ENCODE measurements around the gene EIF2D. TPM values are rescaled to one million over a fixed set of nuclear protein-coding genes. Genes with fewer than 3 reads are reported as not detected.

EIF2D gene
- total and polyA plus RNA-seq, 9 of the 15 experiments (the other 6 are each of a cell fraction or from before 2014, with no cell fraction given), result 81.1 to 138 (median 93.9) TPM

- TF ChIP-seq BCLAF1 (IDR thresholded peaks at IDR 0.05; ENCODE audit: borderline replicate concordance in 1 of 2, control insufficient read depth in 1 of 2, low read depth in 2 of 2, low read length in 1 of 2) (no peak), PML (IDR thresholded peaks at IDR 0.05; ENCODE audit: low read length) (peak; percentile 28; the same call in 1 of the 2 replicates), ZEB2 (IDR thresholded peaks at IDR 0.05) (no peak; the same call in 1 of the 2 replicates), ZNF444 (CRISPR knock-in tag; IDR thresholded peaks at IDR 0.05) (peak; percentile 88), RBM17 (IDR thresholded peaks at IDR 0.05; ENCODE audit: borderline replicate concordance, low read depth, low read length) (no peak), MECOM (CRISPR knock-in tag; IDR thresholded peaks at IDR 0.05) (no peak), CHD4 (IDR thresholded peaks at IDR 0.05; ENCODE audit: insufficient read depth, insufficient replicate concordance, low read depth, low read length, poor library complexity, severe bottlenecking) (peak; percentile 13), CTBP1 (IDR thresholded peaks at IDR 0.05; ENCODE audit: borderline replicate concordance) (peak; percentile 73), NEUROD1 (IDR thresholded peaks at IDR 0.05; ENCODE audit: borderline replicate concordance, low read depth, low read length, partially characterized antibody) (peak; percentile 69), CHCHD3 (CRISPR knock-in tag; IDR thresholded peaks at IDR 0.05) (no peak), ZNF77 (CRISPR knock-in tag; IDR thresholded peaks at IDR 0.05) (no peak), E2F3 (CRISPR knock-in tag; IDR thresholded peaks at IDR 0.05) (peak; percentile 82), ZNF311 (CRISPR knock-in tag; IDR thresholded peaks at IDR 0.05) (no peak), NCOA2 (IDR thresholded peaks at IDR 0.05; ENCODE audit: partially characterized antibody in 2 of 2) (no peak), HES1 (IDR thresholded peaks at IDR 0.05; ENCODE audit: low read depth) (peak; percentile 23; the same call in 1 of the 2 replicates), PTRF (tag; IDR thresholded peaks at IDR 0.05) (no peak), HNRNPLL (IDR thresholded peaks at IDR 0.05; ENCODE audit: low read depth, low read length, poor library complexity, severe bottlenecking) (peak; percentile 96), GABPB2 (CRISPR knock-in tag; conservative IDR thresholded peaks at IDR 0.05) (no peak), FOXK1 (CRISPR knock-in tag; IDR thresholded peaks at IDR 0.05; ENCODE audit: borderline replicate concordance) (no peak)
- TF ChIP-seq, protein P1, sequence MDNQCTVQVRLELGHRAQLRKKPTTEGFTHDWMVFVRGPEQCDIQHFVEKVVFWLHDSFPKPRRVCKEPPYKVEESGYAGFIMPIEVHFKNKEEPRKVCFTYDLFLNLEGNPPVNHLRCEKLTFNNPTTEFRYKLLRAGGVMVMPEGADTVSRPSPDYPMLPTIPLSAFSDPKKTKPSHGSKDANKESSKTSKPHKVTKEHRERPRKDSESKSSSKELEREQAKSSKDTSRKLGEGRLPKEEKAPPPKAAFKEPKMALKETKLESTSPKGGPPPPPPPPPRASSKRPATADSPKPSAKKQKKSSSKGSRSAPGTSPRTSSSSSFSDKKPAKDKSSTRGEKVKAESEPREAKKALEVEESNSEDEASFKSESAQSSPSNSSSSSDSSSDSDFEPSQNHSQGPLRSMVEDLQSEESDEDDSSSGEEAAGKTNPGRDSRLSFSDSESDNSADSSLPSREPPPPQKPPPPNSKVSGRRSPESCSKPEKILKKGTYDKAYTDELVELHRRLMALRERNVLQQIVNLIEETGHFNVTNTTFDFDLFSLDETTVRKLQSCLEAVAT (IDR thresholded peaks at IDR 0.05), result peak in 1 of 2 experiments; percentile 60; a peak in 1 of 4 replicates
- TF ChIP-seq, protein P2, sequence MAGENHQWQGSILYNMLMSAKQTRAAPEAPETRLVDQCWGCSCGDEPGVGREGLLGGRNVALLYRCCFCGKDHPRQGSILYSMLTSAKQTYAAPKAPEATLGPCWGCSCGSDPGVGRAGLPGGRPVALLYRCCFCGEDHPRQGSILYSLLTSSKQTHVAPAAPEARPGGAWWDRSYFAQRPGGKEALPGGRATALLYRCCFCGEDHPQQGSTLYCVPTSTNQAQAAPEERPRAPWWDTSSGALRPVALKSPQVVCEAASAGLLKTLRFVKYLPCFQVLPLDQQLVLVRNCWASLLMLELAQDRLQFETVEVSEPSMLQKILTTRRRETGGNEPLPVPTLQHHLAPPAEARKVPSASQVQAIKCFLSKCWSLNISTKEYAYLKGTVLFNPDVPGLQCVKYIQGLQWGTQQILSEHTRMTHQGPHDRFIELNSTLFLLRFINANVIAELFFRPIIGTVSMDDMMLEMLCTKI (IDR thresholded peaks at IDR 0.05; ENCODE audit: partially characterized antibody), result no peak
These were observed 55.3 kb downstream of the EIF2D start (continued) for GRCh38 chr1:206556750-206557635.
